ENCODE results near the gene TNRC18. TPM values are rescaled to one million over a fixed set of nuclear protein-coding genes. Genes with fewer than 3 reads are reported as not detected.

TNRC18 gene
- total and polyA plus RNA-seq, 2 of the 8 experiments (the other 6 are each of a cell fraction or from before 2014, with no cell fraction given): 1.7 to 8.6 TPM

DNA sequence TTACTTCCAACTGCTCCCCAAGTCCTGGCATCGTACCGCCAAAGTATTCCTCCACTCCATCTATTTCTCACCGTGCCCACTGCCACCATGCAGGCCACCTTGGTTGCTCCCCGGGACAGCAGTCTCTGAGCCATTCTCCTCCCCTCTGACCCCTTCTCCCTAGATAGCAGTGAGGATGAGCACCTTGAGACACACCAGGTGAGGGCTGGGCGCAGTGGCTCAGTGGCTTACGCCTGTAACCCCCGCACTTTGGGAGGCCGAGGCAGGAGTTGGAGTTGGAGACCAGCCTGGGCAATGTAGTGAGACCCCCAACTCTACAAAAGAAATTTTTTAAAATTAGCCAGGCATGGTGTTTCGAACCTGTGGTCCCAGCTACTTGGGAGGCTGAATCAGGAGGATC is 136.7 kb downstream of the TNRC18 start (continued):
- TF ChIP-seq, protein P1, sequence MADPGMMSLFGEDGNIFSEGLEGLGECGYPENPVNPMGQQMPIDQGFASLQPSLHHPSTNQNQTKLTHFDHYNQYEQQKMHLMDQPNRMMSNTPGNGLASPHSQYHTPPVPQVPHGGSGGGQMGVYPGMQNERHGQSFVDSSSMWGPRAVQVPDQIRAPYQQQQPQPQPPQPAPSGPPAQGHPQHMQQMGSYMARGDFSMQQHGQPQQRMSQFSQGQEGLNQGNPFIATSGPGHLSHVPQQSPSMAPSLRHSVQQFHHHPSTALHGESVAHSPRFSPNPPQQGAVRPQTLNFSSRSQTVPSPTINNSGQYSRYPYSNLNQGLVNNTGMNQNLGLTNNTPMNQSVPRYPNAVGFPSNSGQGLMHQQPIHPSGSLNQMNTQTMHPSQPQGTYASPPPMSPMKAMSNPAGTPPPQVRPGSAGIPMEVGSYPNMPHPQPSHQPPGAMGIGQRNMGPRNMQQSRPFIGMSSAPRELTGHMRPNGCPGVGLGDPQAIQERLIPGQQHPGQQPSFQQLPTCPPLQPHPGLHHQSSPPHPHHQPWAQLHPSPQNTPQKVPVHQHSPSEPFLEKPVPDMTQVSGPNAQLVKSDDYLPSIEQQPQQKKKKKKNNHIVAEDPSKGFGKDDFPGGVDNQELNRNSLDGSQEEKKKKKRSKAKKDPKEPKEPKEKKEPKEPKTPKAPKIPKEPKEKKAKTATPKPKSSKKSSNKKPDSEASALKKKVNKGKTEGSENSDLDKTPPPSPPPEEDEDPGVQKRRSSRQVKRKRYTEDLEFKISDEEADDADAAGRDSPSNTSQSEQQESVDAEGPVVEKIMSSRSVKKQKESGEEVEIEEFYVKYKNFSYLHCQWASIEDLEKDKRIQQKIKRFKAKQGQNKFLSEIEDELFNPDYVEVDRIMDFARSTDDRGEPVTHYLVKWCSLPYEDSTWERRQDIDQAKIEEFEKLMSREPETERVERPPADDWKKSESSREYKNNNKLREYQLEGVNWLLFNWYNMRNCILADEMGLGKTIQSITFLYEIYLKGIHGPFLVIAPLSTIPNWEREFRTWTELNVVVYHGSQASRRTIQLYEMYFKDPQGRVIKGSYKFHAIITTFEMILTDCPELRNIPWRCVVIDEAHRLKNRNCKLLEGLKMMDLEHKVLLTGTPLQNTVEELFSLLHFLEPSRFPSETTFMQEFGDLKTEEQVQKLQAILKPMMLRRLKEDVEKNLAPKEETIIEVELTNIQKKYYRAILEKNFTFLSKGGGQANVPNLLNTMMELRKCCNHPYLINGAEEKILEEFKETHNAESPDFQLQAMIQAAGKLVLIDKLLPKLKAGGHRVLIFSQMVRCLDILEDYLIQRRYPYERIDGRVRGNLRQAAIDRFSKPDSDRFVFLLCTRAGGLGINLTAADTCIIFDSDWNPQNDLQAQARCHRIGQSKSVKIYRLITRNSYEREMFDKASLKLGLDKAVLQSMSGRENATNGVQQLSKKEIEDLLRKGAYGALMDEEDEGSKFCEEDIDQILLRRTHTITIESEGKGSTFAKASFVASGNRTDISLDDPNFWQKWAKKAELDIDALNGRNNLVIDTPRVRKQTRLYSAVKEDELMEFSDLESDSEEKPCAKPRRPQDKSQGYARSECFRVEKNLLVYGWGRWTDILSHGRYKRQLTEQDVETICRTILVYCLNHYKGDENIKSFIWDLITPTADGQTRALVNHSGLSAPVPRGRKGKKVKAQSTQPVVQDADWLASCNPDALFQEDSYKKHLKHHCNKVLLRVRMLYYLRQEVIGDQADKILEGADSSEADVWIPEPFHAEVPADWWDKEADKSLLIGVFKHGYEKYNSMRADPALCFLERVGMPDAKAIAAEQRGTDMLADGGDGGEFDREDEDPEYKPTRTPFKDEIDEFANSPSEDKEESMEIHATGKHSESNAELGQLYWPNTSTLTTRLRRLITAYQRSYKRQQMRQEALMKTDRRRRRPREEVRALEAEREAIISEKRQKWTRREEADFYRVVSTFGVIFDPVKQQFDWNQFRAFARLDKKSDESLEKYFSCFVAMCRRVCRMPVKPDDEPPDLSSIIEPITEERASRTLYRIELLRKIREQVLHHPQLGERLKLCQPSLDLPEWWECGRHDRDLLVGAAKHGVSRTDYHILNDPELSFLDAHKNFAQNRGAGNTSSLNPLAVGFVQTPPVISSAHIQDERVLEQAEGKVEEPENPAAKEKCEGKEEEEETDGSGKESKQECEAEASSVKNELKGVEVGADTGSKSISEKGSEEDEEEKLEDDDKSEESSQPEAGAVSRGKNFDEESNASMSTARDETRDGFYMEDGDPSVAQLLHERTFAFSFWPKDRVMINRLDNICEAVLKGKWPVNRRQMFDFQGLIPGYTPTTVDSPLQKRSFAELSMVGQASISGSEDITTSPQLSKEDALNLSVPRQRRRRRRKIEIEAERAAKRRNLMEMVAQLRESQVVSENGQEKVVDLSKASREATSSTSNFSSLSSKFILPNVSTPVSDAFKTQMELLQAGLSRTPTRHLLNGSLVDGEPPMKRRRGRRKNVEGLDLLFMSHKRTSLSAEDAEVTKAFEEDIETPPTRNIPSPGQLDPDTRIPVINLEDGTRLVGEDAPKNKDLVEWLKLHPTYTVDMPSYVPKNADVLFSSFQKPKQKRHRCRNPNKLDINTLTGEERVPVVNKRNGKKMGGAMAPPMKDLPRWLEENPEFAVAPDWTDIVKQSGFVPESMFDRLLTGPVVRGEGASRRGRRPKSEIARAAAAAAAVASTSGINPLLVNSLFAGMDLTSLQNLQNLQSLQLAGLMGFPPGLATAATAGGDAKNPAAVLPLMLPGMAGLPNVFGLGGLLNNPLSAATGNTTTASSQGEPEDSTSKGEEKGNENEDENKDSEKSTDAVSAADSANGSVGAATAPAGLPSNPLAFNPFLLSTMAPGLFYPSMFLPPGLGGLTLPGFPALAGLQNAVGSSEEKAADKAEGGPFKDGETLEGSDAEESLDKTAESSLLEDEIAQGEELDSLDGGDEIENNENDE (IDR thresholded peaks at IDR 0.05; ENCODE audit: insufficient replicate concordance, low read length): no peak
- TF ChIP-seq SUZ12 (IDR thresholded peaks at IDR 0.05; ENCODE audit: low read length): no peak
- no peak for TF ChIP-seq YY1 (IDR thresholded peaks at IDR 0.05; ENCODE audit: low read depth, low read length)
- no peak for TF ChIP-seq SP4 (IDR thresholded peaks at IDR 0.05; ENCODE audit: low read length)
